Effector memory CD4-positive, alpha-beta T cell (primary cell): ENCODE data around the gene BMP10.
"Not testable (repeated sequence)": the region's sequence is repeated elsewhere in the genome, so short reads cannot be mapped to it uniquely, and the experiment has no call there.

Experiments
- DNase-seq, 3 donors: peaks; one replicate each; pipeline ENCODE4 v3.0.0-alpha.2; 2020
- H3K27ac ChIP-seq: 2 replicates; pipeline ENCODE4 v1.7.0; 2013; ENCODE audit warnings: mild to moderate bottlenecking, low read length, moderate library complexity; ENCODE audit not compliant: insufficient read depth, poor library complexity, severe bottlenecking
- H3K27me3 ChIP-seq: replicated peaks from 2 replicates; pipeline ENCODE4 v1.7.0; 2013; ENCODE audit warnings: mild to moderate bottlenecking, low read length; ENCODE audit not compliant: insufficient read depth, control insufficient read depth, poor library complexity, severe bottlenecking
- H3K36me3 ChIP-seq: 2 replicates; pipeline ENCODE4 v1.7.0; 2013; ENCODE audit warnings: mild to moderate bottlenecking, low read length, moderate library complexity; ENCODE audit not compliant: control insufficient read depth, insufficient read depth
- H3K4me1 ChIP-seq: 2 replicates; pipeline ENCODE4 v1.7.0; 2013; ENCODE audit warnings: low read length, mild to moderate bottlenecking; ENCODE audit not compliant: control insufficient read depth, insufficient read depth, poor library complexity, severe bottlenecking
- H3K4me3 ChIP-seq: 2 replicates; pipeline ENCODE4 v1.7.0; 2013; ENCODE audit warnings: low read length, low read depth, mild to moderate bottlenecking; ENCODE audit not compliant: insufficient read depth, poor library complexity, severe bottlenecking
- H3K9me3 ChIP-seq: 2 replicates; pipeline ENCODE4 v1.7.0; 2013; ENCODE audit warnings: mild to moderate bottlenecking, low read length, moderate library complexity; ENCODE audit not compliant: control insufficient read depth

The BMP10 gene

GRCh38 chr2:68900496-68901198 is 29.4 kb upstream of the BMP10 start:
- Histone ChIP-seq H3K9me3 (no peaks in the 10 kb centered on the region), H3K36me3 (no peaks in the 10 kb centered on the region)
- DNase-seq: no peak

GRCh38 chr2:68895981-68896380 is 24.8 kb upstream of the BMP10 start:
- not testable (repeated sequence) for H3K27me3 ChIP-seq, H3K36me3 ChIP-seq, H3K4me1 ChIP-seq, H3K27ac ChIP-seq, H3K4me3 ChIP-seq, H3K9me3 ChIP-seq, DNase-seq

More at GRCh38 chr2:68900496-68901198, 29.4 kb upstream of the BMP10 start:
- H3K4me1 ChIP-seq: no peaks in the 10 kb centered on the region
- H3K4me3 ChIP-seq: no peak overlapping the region
- no peaks in the 10 kb centered on the region for H3K27me3 ChIP-seq
- H3K27ac ChIP-seq: no peak overlapping the region

GRCh38 chr2:68889500-68889899 is 18.3 kb upstream of the BMP10 start:
- Histone ChIP-seq H3K27ac (no peak overlapping the region), H3K9me3 (no peaks in the 10 kb centered on the region), H3K4me1 (no peaks in the 10 kb centered on the region), H3K27me3 (no peaks in the 10 kb centered on the region), H3K4me3 (no peak overlapping the region), H3K36me3 (no peaks in the 10 kb centered on the region)
- no peak for DNase-seq

GRCh38 chr2:68889021-68889420 is 17.8 kb upstream of the BMP10 start:
- Histone ChIP-seq H3K4me3 (no peak overlapping the region), H3K27me3 (no peaks in the 10 kb centered on the region), H3K9me3 (no peaks in the 10 kb centered on the region), H3K36me3 (no peaks in the 10 kb centered on the region), H3K4me1 (no peaks in the 10 kb centered on the region), H3K27ac (no peak overlapping the region)
- no peak for DNase-seq

- H3K36me3 ChIP-seq: no peaks in the 10 kb centered on the region
- DNase-seq: no peak
- no peaks in the 10 kb centered on the region for H3K27me3 ChIP-seq
- H3K4me3 ChIP-seq: no peak overlapping the region
- H3K27ac ChIP-seq: no peak overlapping the region
- no peaks in the 10 kb centered on the region for H3K9me3 ChIP-seq
- H3K4me1 ChIP-seq: no peaks in the 10 kb centered on the region
Observed at GRCh38 chr2:68888038-68888704, 17.0 kb upstream of the BMP10 start.

- Histone ChIP-seq H3K36me3 (no peaks in the 10 kb centered on the region), H3K27ac (no peak overlapping the region), H3K4me3 (no peak overlapping the region), H3K9me3 (no peaks in the 10 kb centered on the region), H3K4me1 (no peaks in the 10 kb centered on the region), H3K27me3 (no peaks in the 10 kb centered on the region)
- no peak for DNase-seq
Observed at GRCh38 chr2:68885811-68886075, 14.5 kb upstream of the BMP10 start.

GRCh38 chr2:68885074-68885810 is 14.0 kb upstream of the BMP10 start:
- Histone ChIP-seq H3K27ac (no peak overlapping the region), H3K27me3 (no peaks in the 10 kb centered on the region), H3K9me3 (no peaks in the 10 kb centered on the region), H3K36me3 (no peaks in the 10 kb centered on the region), H3K4me3 (no peak overlapping the region), H3K4me1 (no peaks in the 10 kb centered on the region)
- DNase-seq: no peak

GRCh38 chr2:68880213-68880612 is 9.0 kb upstream of the BMP10 start:
- Histone ChIP-seq H3K27ac (no peak overlapping the region), H3K4me3 (no peak overlapping the region), H3K27me3 (no peaks in the 10 kb centered on the region), H3K4me1 (no peaks in the 10 kb centered on the region), H3K36me3 (no peaks in the 10 kb centered on the region), H3K9me3 (no peaks in the 10 kb centered on the region)
- DNase-seq: no peak

GRCh38 chr2:68879296-68879695 is 8.1 kb upstream of the BMP10 start:
- H3K4me1 ChIP-seq: no peaks in the 10 kb centered on the region
- no peaks in the 10 kb centered on the region for H3K9me3 ChIP-seq
- H3K4me3 ChIP-seq: no peak overlapping the region
- no peak for DNase-seq
- H3K27me3 ChIP-seq: no peaks in the 10 kb centered on the region
- H3K36me3 ChIP-seq: no peaks in the 10 kb centered on the region
- H3K27ac ChIP-seq: no peak overlapping the region

GRCh38 chr2:68878753-68879152 is 7.6 kb upstream of the BMP10 start:
- Histone ChIP-seq H3K9me3 (no peaks in the 10 kb centered on the region), H3K27me3 (no peaks in the 10 kb centered on the region), H3K27ac (no peak overlapping the region), H3K4me1 (no peaks in the 10 kb centered on the region), H3K4me3 (no peak overlapping the region), H3K36me3 (no peaks in the 10 kb centered on the region)
- no peak for DNase-seq
